Natural killer cell (primary cell): ENCODE data around the gene UBAC2. TPM values are rescaled to one million over a fixed set of nuclear protein-coding genes. Genes with fewer than 3 reads are reported as not detected.

ENCODE experiments used
- ATAC-seq, 3 donors: fragments of 150-1000 bp in 2 of 3; fragments of 200-7000 bp in 1 of 3; cut with Tn5 transposase; 1 replicate in 1 of 3; 2 replicates in 2 of 3; pipeline ENCODE4 v1.10.0; 2021; ENCODE audit warnings: mild to moderate bottlenecking in 2 of 3, moderate library complexity in 2 of 3
- DNase-seq, 2 donors: peaks; one replicate each; pipeline versions ENCODE4 v3.0.0 to v3.0.0-alpha.2; 2013 to 2021; ENCODE audit warnings: mixed read lengths in 1 of 2
- H3K27ac ChIP-seq: one replicate; pipeline ENCODE4 v1.5.1; 2013; ENCODE audit warnings: mild to moderate bottlenecking, low read length
- H3K27me3 ChIP-seq: one replicate; pipeline ENCODE4 v1.6.1; 2013; ENCODE audit warnings: low read length; ENCODE audit not compliant: control insufficient read depth, insufficient read depth
- H3K36me3 ChIP-seq: one replicate; pipeline ENCODE4 v1.6.1; 2013; ENCODE audit warnings: low read length; ENCODE audit not compliant: control insufficient read depth, insufficient read depth
- H3K4me1 ChIP-seq: one replicate; pipeline ENCODE4 v1.6.1; 2013; ENCODE audit warnings: low read length; ENCODE audit not compliant: control insufficient read depth, insufficient read depth
- H3K4me3 ChIP-seq: one replicate; pipeline ENCODE4 v1.5.1; 2013; ENCODE audit warnings: low read length
- H3K9me3 ChIP-seq: one replicate; pipeline ENCODE4 v1.6.1; 2013; ENCODE audit warnings: low read length; ENCODE audit not compliant: control insufficient read depth, insufficient read depth
- H3K27ac Mint-ChIP-seq, 2 donors: one replicate each; pipeline ENCODE4 v1.8.0; 2022; ENCODE audit warnings: mild to moderate bottlenecking in 2 of 2, mixed read lengths in 2 of 2, moderate library complexity in 1 of 2
- H3K27me3 Mint-ChIP-seq, 2 donors: one replicate each; pipeline ENCODE4 v1.8.0; 2022; ENCODE audit warnings: low read depth in 2 of 2, mixed read lengths in 2 of 2
- H3K36me3 Mint-ChIP-seq: one replicate; pipeline ENCODE4 v1.8.0; 2022; ENCODE audit warnings: mixed read lengths
- H3K4me1 Mint-ChIP-seq, 2 donors: one replicate each; pipeline ENCODE4 v1.8.0; 2022; ENCODE audit warnings: mixed read lengths in 2 of 2
- H3K4me3 Mint-ChIP-seq: one replicate; pipeline ENCODE4 v1.8.0; 2022; ENCODE audit warnings: mild to moderate bottlenecking, moderate library complexity, mixed read lengths
- H3K9me3 Mint-ChIP-seq, 2 donors: one replicate each; pipeline ENCODE4 v1.8.0; 2022; ENCODE audit warnings: mixed read lengths in 2 of 2
- CTCF ChIP-seq: fragments of 200-600 bp; IDR thresholded peaks from one replicate; pipeline ENCODE4 v1.8.0; 2022; ENCODE audit warnings: antibody characterized with exemption
- WGBS: methylation state at CpG from one replicate; pipeline ENCODE4 v1.1.7; 2013; ENCODE audit warnings: missing lambda C conversion rate; ENCODE audit not compliant: insufficient coverage; 5-methylcytosine and 5-hydroxymethylcytosine counted together
- intact Hi-C: fragments of 100-400 bp; cut with micrococcal nuclease; formaldehyde crosslinking; loops from one replicate; pipeline ENCODE4 v1.14.2; 2022
- total RNA-seq, 4 donors: library from RNA; stranded (reverse); fragments of 120-200 nt in 1 of 4; gene quantifications; one replicate each; pipeline versions ENCODE4 v1.2.3 to v1.2.4, GENCODE V29; 2013 to 2022

UBAC2 gene
- total RNA-seq, 3 donors from 2014 or later (not counting 1 experiment from before 2014, with no cell fraction given), result 50.6 to 59.1 (median 56.4) TPM

GRCh38 chr13:99299920-99300341 is 99.3 kb downstream of the UBAC2 start:
- H3K9me3 ChIP-seq, result no peaks in the 10 kb centered on the region
- Mint-ChIP-seq H3K9me3 (no peaks in the 10 kb centered on the region), H3K27ac (peak overlapping the region in 1 of 2 donors; percentile 30), H3K4me3 (no peak overlapping the region), H3K36me3 (no peaks in the 10 kb centered on the region), H3K27me3 (no peaks in the 10 kb centered on the region), H3K4me1 (peaks cover 67 to 80% of the 10 kb centered on the region in 2 donors)
- no peaks in the 10 kb centered on the region for H3K27me3 ChIP-seq
- H3K4me1 ChIP-seq, result peaks cover 38% of the 10 kb centered on the region
- H3K4me3 ChIP-seq, result no peak overlapping the region
- ATAC-seq, result no peak
- WGBS, result 64% methylated on average over 4 of the region's 4 CpGs
- intact Hi-C loops, result loop anchor here (5.0 kb wide), 1 partner anchor 37 kb away; no protein-coding TSS in a partner anchor
- no peak for TF ChIP-seq CTCF
- H3K27ac ChIP-seq, result peak overlapping the region; percentile 37
- H3K36me3 ChIP-seq, result peaks cover 21% of the 10 kb centered on the region
- DNase-seq, result no peak

- H3K4me1 ChIP-seq, result peaks cover 33% of the 10 kb centered on the region
- Mint-ChIP-seq H3K36me3 (no peaks in the 10 kb centered on the region), H3K4me1 (peaks cover 70% of the 10 kb centered on the region in 2 donors), H3K27ac (peak overlapping the region in 1 of 2 donors; percentile 74), H3K4me3 (peak overlapping the region; percentile 57), H3K9me3 (no peaks in the 10 kb centered on the region), H3K27me3 (no peaks in the 10 kb centered on the region)
- no peaks in the 10 kb centered on the region for H3K9me3 ChIP-seq
- intact Hi-C loops, result loop anchor here (5.0 kb wide), 1 partner anchor 36 kb away; no protein-coding TSS in a partner anchor
- peak overlapping the region; percentile 33 for H3K27ac ChIP-seq
- H3K4me3 ChIP-seq, result peak overlapping the region; percentile 13
- DNase-seq, result no peak
- peaks cover 15% of the 10 kb centered on the region for H3K36me3 ChIP-seq
- no peaks in the 10 kb centered on the region for H3K27me3 ChIP-seq
- no peak for TF ChIP-seq CTCF
- peak in 2 of 3 donors; percentile 37 for ATAC-seq
- 60% methylated on average over 4 of the region's 7 CpGs for WGBS
These were observed 100.6 kb downstream of the UBAC2 start for GRCh38 chr13:99301056-99301838.

GRCh38 chr13:99301913-99302636 is 101.4 kb downstream of the UBAC2 start:
- Mint-ChIP-seq H3K36me3 (no peaks in the 10 kb centered on the region), H3K4me1 (peaks cover 64 to 73% of the 10 kb centered on the region in 2 donors), H3K4me3 (peak overlapping the region; percentile 38), H3K27ac (peak overlapping the region; percentile 19 to 35), H3K9me3 (no peaks in the 10 kb centered on the region), H3K27me3 (no peaks in the 10 kb centered on the region)
- H3K27me3 ChIP-seq, result no peaks in the 10 kb centered on the region
- no peaks in the 10 kb centered on the region for H3K9me3 ChIP-seq
- DNase-seq, result no peak
- peak overlapping the region; percentile 33 for H3K27ac ChIP-seq
- H3K36me3 ChIP-seq, result peaks cover 15% of the 10 kb centered on the region
- peaks cover 33% of the 10 kb centered on the region for H3K4me1 ChIP-seq
- 88% methylated on average over 1 of the region's 1 CpG for WGBS
- no peak for TF ChIP-seq CTCF
- ATAC-seq, result peak; percentile 28 to 54 (median 33)
- intact Hi-C loops, result loop anchor here (5.0 kb wide), 1 partner anchor 35 kb away; no protein-coding TSS in a partner anchor
- peak overlapping the region; percentile 13 for H3K4me3 ChIP-seq
